Activated CD4-positive, alpha-beta T cell treated with anti-CD3 and anti-CD28 coated beads for 4 hours (primary cell): ENCODE results near the gene TM2D1.

Experiments used
- DNase-seq, 2 donors: peaks; one replicate each; pipeline ENCODE4 v3.0.0-alpha.2; 2020

Gene TM2D1

GRCh38 chr1:61641578-61642336, 83.2 kb downstream of the TM2D1 start:
- peak; percentile 29 to 55 for DNase-seq

- DNase-seq = no peak
Observed at GRCh38 chr1:61640531-61641530, 84.1 kb downstream of the TM2D1 start.

- DNase-seq = no peak
Observed at GRCh38 chr1:61639608-61640336, 85.2 kb downstream of the TM2D1 start.

GRCh38 chr1:61638911-61639605, 85.9 kb downstream of the TM2D1 start:
- no peak for DNase-seq

GRCh38 chr1:61638296-61638695, 86.6 kb downstream of the TM2D1 start:
- no peak for DNase-seq

GRCh38 chr1:61637470-61637869, 87.5 kb downstream of the TM2D1 start:
- no peak for DNase-seq

GRCh38 chr1:61636814-61637213, 88.1 kb downstream of the TM2D1 start:
- DNase-seq = no peak

GRCh38 chr1:61636376-61636775, 88.6 kb downstream of the TM2D1 start:
- DNase-seq = no peak

- no peak for DNase-seq
Observed at GRCh38 chr1:61635557-61635956, 89.4 kb downstream of the TM2D1 start.

GRCh38 chr1:61631436-61631835, 93.5 kb downstream of the TM2D1 start:
- DNase-seq = no peak
